GM19395 (cell line): Measurements from ENCODE around the gene NDST1.

Experiments used
- ATAC-seq: cut with Tn5 transposase; IDR thresholded peaks from one replicate; pipeline ENCODE4 v1.9.1; 2021; ENCODE audit warnings: mild to moderate bottlenecking, moderate library complexity; ENCODE audit not compliant: unreplicated experiment

NDST1 gene

GRCh38 chr5:150601491-150602345 lies 93.8 kb downstream of the NDST1 start:
- no peak for ATAC-seq

DNA sequence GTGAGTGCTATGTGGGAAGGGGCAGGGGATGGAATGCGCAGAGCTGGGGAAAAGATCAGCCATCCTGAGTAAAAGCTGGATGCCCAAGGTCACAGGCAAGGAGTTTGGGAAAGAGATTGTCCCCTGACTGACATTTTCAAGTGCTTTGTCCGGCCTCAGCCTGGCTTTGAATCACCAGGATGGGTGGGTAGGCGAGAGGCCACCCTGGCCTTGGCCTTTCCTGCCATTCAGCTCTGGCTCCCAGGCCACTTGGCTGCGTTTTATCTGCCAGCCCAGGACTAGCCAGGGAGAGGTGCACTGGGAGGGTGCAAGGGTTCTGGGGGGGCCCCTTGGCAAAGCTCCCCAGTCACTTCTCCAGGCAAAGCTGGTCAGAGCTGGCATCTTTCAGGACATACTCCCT lies 95.1 kb downstream of the NDST1 start:
- ATAC-seq, result no peak

DNA sequence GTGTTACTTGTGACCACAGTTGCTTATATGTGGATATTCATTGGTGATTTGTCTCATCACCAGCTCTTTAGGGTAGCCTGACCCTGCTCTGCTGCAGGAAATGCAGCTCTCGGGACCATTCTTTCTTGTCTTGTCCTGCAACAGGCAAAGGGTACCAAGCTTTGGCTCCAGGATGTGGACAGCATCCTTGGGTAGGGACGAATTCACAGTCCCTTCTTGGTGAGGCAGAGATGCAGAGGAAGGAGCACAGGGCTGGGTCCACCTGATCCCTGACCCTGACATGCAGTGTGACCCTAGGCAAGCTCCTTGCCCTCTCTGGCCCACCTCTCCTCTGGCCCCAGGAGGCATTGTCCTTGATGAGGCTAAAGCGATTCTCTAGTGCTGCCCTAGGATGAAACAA lies 95.6 kb downstream of the NDST1 start:
- ATAC-seq, result no peak

DNA sequence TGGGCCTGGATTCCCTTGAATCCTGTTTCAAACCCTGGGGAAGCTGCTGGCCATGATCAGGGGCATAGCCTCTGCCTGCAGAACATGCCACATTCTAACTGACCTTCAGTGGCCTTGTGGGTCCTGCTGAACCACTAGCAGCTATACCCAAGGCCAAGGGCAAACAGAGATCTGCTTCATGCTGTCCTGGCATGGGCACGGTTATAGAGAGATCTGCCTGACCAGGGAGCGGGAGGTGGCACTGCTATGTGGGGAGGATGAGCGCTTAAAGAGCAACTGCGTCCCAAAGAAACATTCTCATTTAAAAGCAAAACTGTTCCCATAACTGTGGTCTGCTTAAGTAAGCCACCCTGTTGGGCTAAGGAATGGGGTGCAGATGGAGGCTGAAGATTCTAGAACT lies 96.1 kb downstream of the NDST1 start:
- ATAC-seq, result no peak

DNA sequence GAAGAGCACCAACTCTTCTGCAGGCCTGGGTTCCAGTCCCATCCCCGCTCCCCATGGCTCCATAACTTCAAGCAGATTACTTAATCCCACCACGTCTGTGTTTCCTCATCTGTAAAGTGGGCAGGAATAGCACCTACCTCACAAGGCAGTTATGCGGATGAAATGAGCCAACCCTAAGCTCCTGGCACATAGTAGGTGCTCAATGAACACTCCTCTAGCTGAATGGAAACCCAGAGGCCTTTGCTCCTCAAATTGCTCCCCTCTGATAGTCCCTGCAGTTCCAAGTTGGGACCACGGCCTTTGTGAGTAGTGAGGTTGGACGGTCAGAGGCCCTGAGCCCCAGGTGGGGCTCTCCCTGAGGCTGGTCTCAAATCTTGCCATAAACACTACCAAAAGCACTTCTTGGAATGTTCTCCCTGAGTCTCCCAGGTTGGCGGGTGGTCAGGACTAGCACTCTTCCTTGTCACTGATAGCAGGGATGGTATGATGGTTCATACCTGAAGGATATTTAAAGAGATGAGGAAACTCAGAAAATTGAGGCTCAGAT lies 97.0 kb downstream of the NDST1 start:
- no peak for ATAC-seq

DNA sequence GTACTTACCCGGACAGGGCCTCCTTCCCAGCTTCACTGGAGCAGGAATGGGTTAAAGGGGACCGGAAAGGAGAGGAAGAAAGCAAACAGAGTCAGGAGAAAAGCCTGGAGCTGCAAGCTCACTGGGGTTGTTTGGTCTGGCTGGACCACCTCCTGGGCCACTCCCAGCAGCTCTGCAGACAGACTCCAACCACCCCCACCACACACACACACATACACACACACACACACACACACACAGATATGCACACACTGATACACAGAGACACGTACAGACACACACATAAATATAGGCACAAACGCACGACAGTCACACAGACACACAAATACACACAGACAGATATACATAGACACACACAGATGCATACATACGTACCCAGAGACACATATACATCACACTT lies 97.6 kb downstream of the NDST1 start:
- no peak for ATAC-seq

GRCh38 chr5:150606476-150606875 lies 98.5 kb downstream of the NDST1 start:
- no peak for ATAC-seq

DNA sequence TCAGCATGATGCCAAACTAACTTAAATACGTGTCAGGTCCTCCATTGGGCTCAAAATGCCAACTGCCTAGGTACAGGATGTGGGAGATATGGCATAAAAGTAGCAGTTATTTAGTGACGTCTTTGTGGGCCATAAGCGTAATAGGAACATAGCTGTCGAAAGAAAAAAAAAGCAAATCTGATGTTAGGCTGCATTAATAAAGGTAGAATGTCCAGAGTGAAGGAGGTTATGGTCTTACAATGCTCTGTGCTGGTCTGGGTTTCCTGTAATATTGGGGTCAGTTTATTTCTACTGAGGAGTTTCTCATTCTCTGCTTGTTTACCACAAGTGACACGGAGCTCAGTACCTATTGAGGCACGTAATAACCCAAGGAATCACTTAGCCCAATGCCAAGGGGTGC lies 99.2 kb downstream of the NDST1 start:
- no peak for ATAC-seq
